Activated CD4-positive, alpha-beta memory T cell treated with anti-CD3 and anti-CD28 coated beads, Interleukin-2, amount 10 ng/mL, durations not matched to agents 7 days and 5 days (primary cell): ENCODE measurements around the gene NDUFA3. TPM values are rescaled to one million over a fixed set of nuclear protein-coding genes. Genes with fewer than 3 reads are reported as not detected.
A peak's percentile ranks its signal among the peaks of the same experiment; 100 is the strongest.
"Not testable (repeated sequence)": the region's sequence is repeated elsewhere in the genome, so short reads cannot be mapped to it uniquely, and the experiment has no call there.

ENCODE experiments used
- CTCF ChIA-PET: fragments of 350-600 bp; sonication (Branson Sonifier 250); formaldehyde crosslinking; loops from one replicate; lab custom pipeline; 2021; ENCODE audit warnings: antibody characterized with exemption, inconsistent platforms; lab: Charles Lee
- POLR2A ChIA-PET: fragments of 350-600 bp; sonication (Branson Sonifier 250); formaldehyde crosslinking; loops from one replicate; lab custom pipeline; 2021; ENCODE audit warnings: antibody characterized with exemption; lab: Charles Lee
- DNase-seq: peaks from one replicate; pipeline ENCODE4 v3.0.0-alpha.2; 2020
- H3K27ac Mint-ChIP-seq: one replicate; pipeline ENCODE4 v1.8.0; 2021; ENCODE audit warnings: mild to moderate bottlenecking, mixed read lengths
- H3K27me3 Mint-ChIP-seq: one replicate; pipeline ENCODE4 v1.8.0; 2021; ENCODE audit warnings: mixed read lengths
- H3K36me3 Mint-ChIP-seq: one replicate; pipeline ENCODE4 v1.8.0; 2021; ENCODE audit warnings: low read depth, mixed read lengths
- H3K4me1 Mint-ChIP-seq: one replicate; pipeline ENCODE4 v1.8.0; 2021; ENCODE audit warnings: mixed read lengths
- H3K4me3 Mint-ChIP-seq: one replicate; pipeline ENCODE4 v1.8.0; 2021; ENCODE audit warnings: mild to moderate bottlenecking, mixed read lengths
- H3K9me3 Mint-ChIP-seq: one replicate; pipeline ENCODE4 v1.8.0; 2021; ENCODE audit warnings: mixed read lengths
- total RNA-seq, 2 experiments: library from RNA; stranded (reverse); gene quantifications; one replicate each; pipeline ENCODE4 v1.2.3, GENCODE V29; 2021

The NDUFA3 gene
- total RNA-seq, 2 experiments from 2014 or later, result 115 to 116 TPM

DNA sequence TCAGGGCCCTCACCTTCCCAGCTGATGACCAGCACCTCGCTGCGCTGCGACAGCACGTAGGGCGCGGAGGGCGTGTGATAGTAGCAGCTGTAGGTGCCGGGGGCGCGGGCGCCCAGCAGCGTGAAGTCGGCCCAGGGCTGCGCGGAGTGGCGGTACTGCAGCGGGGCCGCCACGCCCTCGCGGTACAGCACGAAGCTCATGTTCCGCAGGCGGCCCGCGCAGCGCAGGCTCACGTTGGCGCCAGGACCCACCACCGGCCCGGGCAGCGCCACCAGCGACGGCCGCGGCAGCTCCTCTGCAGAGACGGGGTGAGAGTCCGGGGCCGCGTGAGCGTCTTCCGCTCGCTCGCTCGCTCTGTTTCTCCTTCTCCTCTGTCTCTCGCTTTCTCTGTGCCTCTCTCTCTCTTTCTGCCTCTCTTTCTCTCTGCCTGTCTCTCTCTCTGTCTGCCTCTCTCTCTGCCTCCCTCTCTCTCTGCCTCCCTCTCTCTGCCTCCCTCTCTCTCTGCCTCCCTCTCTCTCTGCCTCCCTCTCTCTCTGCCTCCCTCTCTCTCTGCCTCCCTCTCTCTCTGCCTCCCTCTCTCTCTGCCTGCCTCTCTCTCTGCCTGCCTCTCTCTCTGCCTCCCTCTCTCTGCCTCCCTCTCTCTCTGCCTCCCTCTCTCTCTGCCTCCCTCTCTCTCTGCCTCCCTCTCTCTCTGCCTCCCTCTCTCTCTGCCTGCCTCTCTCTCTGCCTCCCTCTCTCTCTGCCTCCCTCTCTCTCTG, 6.6 kb upstream of the NDUFA3 start:
- CTCF ChIA-PET, result interaction anchor here (0.6 to 1.5 kb wide), 4 partner anchors 8 to 72 kb away, joined by 3 to 6 read pairs (median 4); partner anchors contain the start of genes PRPF31 and TFPT
- Mint-ChIP-seq H3K4me1 (peaks cover 15% of the 10 kb centered on the region), H3K4me3 (peak overlapping the region; percentile 67), H3K27me3 (peaks cover 15% of the 10 kb centered on the region)
- POLR2A ChIA-PET, result interaction anchor here (0.7 to 2.3 kb wide), 3 partner anchors 17 to 41 kb away, joined by 3 to 11 read pairs (median 6); partner anchors contain the start of genes CNOT3, PRPF31 and TFPT
- H3K27ac Mint-ChIP-seq, H3K36me3 Mint-ChIP-seq, H3K9me3 Mint-ChIP-seq: not testable (repeated sequence)
- peak; percentile 54 for DNase-seq

DNA sequence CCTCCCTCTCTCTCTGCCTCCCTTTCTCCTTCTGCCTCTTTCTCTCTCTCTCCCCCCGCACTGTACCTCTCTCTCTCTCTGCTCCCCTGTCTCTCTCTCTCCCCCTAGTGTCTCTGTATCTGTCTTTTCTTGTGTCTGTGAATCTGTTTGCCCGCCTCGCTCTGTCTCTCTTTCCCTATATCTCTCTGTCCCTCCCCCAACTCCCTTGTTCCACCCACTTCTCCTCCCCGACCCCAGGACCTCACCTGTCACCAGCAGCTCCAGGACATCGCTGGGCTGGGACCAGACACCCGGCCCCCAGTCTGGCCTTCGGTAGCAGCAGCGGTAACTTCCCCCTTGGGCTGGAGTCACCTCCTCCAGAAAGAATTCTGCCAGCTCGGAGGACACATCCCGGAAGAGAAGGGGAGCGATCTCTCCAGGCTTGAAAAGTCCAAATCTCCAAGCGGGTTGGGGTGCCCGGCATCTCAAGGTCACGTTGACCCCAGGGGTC, 6.0 kb upstream of the NDUFA3 start:
- H3K9me3 Mint-ChIP-seq, result peaks cover 4% of the 10 kb centered on the region
- DNase-seq, result no peak
- POLR2A ChIA-PET, result interaction anchor here (0.7 to 2.3 kb wide), 3 partner anchors 16 to 40 kb away, joined by 3 to 11 read pairs (median 6); partner anchors contain the start of genes CNOT3, PRPF31 and TFPT

DNA sequence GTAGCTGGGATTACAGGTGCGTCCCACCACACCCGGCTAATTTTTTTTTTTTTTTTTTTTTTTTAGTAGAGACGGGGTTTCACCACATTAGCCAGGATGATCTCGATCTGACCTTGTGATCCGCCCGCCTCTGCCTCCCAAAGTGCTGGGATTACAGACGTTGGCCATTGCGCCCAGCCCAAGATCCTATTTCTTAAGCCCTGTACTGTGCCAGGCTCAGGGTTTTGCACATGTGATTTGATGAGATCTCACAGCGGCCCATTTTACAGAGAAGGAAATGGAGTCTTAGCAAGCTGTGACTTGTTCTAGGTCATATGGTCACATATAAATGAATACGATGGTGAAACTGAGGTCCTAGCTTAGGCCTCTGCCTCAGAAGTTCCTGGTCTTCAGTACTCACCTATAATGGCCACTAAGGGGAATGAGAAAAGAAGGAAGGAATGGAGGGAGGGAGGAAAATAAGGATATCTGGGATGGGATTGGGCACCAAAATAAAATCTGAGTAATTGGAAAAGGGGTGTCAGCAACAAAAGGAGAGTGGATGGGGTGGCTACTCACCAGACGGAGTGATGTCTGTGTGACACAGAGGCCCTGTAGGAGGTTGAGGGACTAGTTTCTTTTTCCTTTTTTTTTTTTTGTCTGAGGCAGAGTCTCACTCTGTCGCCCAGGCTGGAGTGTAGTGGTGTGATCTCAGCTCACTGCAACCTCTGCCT, 3.3 kb upstream of the NDUFA3 start:
- Mint-ChIP-seq H3K4me3 (no peak overlapping the region), H3K36me3 (peaks cover 3% of the 10 kb centered on the region), H3K27ac (no peak overlapping the region), H3K4me1 (peaks cover 28% of the 10 kb centered on the region), H3K9me3 (no peaks in the 10 kb centered on the region), H3K27me3 (peaks cover 8% of the 10 kb centered on the region)
- CTCF ChIA-PET, result interaction anchor here (0.7 kb wide), 1 partner anchor 152 kb away, joined by 3 read pairs; no protein-coding TSS in a partner anchor
- POLR2A ChIA-PET, result interaction anchor here (1.1 kb wide), 1 partner anchor 16 kb away, joined by 5 read pairs; the partner anchor contains the start of genes PRPF31 and TFPT
- DNase-seq, result no peak

More for the DNA sequence above, 6.0 kb upstream of the NDUFA3 start:
- Mint-ChIP-seq H3K4me3 (peak overlapping the region; percentile 53), H3K27ac (peak overlapping the region; percentile 11), H3K27me3 (peaks cover 15% of the 10 kb centered on the region), H3K36me3 (peaks cover 3% of the 10 kb centered on the region), H3K4me1 (peaks cover 16% of the 10 kb centered on the region)
- CTCF ChIA-PET, result interaction anchor here (0.7 to 1.5 kb wide), 5 partner anchors 18 to 114 kb away, joined by 3 to 4 read pairs (median 3); partner anchors contain the start of genes LENG1, PRPF31 and TFPT

DNA sequence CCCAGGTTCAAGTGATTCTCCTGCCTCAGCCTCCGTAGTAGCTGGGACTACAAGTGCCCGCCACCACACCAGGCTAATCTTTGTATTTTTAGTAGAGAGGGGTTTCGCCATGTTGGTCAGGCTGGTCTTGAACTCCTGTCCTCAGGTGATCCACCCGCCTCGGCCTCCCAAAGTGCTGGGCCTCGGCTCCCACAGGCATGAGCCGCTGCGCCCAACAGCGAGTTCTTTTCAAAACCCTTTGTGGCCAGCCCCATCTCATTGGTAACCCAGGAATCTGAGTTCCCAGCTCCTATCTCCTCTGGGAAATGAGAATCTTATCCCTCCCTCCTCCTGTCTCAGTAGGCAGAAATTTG, 2.8 kb upstream of the NDUFA3 start:
- CTCF ChIA-PET, POLR2A ChIA-PET, H3K27me3 Mint-ChIP-seq, H3K27ac Mint-ChIP-seq, H3K4me3 Mint-ChIP-seq, H3K9me3 Mint-ChIP-seq, DNase-seq, H3K36me3 Mint-ChIP-seq: not testable (repeated sequence)
- peaks cover 27% of the 10 kb centered on the region for H3K4me1 Mint-ChIP-seq

DNA sequence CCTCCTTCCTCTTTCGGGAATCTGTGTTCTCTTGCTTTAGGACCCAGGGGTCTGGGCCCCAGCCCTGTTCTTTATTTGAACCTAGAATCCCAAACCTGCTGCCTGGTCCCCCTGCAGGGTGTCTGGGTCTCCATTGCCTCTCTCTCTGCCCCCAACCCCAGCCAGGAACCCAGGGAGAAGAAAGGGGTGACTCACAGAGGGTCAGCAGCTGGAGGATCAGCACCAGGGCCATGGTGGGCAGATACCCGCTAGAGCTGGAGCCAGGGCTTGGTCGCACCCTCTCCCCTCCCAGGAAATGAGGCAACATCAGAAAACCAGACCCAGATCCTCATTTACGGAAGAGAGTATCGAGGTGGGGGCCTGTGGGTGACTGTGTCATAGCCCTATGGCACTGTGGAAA, 2.1 kb upstream of the NDUFA3 start, which contains the start of gene OSCAR:
OSCAR (minus strand) TSS at position 243 of the 400 bp plus-strand sequence; CDS start at position 232, 11 bp downstream.
- no peaks in the 10 kb centered on the region for H3K9me3 Mint-ChIP-seq
- CTCF ChIA-PET, result no interaction called here
- H3K27ac Mint-ChIP-seq, result no peak within 1 kb of the TSS
- H3K27me3 Mint-ChIP-seq, result peaks cover 7% of the 10 kb centered on the region
- no peak within 1 kb of the TSS for H3K4me3 Mint-ChIP-seq
- no peak for DNase-seq
- POLR2A ChIA-PET, result no interaction called here
- peaks cover 30% of the 10 kb centered on the region for H3K4me1 Mint-ChIP-seq
- peaks cover 6% of the 10 kb centered on the region for H3K36me3 Mint-ChIP-seq

DNA sequence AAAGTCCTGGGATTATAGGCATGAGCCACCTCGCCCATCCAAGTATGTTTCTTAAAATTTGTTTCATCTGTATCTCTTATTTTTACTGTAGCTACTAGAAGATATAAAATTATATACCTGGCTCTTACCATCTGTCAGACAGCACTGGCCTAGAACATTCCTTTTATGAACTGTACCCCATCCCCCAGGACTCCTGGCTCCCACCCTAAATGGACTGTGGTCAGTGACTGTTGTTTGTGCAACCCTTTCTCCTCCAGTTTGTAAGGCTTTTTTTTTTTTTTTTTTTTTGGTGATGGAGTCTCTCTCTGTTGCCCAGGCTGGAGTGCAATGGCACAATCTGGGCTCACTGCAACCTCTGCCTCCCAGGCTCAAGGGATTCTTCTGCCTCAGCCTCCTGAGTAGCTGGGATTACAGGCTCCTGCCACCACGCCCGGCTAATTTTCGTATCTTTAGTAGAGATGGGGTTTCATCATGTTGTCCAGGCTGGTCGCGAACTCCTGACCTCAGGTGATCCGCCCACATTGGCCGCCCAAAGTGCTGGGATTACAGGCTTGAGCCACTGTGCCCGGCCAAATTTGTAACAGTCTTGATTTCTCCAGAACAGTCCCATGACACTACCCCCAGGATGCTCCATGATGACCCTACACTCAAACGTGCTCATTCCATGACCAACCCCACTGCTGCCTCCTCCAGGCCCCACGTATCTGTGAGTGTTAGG, 2.5 kb downstream of the NDUFA3 start:
- Mint-ChIP-seq H3K4me3 (no peak overlapping the region), H3K9me3 (no peaks in the 10 kb centered on the region), H3K36me3 (peaks cover 43% of the 10 kb centered on the region), H3K27me3 (no peaks in the 10 kb centered on the region), H3K27ac (no peak overlapping the region), H3K4me1 (peaks cover 31% of the 10 kb centered on the region)
- ChIA-PET POLR2A (no interaction called here), CTCF (no interaction called here)
- DNase-seq, result no peak

DNA sequence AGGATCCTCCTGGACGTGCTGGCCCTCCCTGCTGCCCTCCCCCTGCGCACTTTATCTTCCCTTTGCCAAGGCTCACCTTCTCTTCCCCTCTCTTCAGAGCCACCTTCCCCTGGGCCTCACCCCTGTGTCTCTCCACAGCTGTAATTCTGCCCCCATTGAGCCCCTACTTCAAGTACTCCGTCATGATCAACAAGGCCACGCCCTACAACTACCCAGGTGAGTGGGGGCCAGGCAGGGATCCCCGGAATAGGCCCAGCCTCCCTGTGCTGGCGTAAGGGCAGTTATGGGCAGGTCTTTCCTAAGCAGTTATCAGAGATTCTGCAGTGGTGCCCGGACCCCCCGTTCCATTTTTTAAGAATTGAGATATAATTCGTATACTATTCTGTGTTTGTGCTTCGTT, 3.1 kb downstream of the NDUFA3 start:
- H3K4me3 Mint-ChIP-seq, result no peak overlapping the region
- no peaks in the 10 kb centered on the region for H3K27me3 Mint-ChIP-seq
- H3K27ac Mint-ChIP-seq, result no peak overlapping the region
- DNase-seq, result no peak
- ChIA-PET POLR2A (interaction anchor here (1.0 kb wide), 1 partner anchor 9 kb away, joined by 4 read pairs; the partner anchor contains the start of genes PRPF31 and TFPT), CTCF (no interaction called here)
- peaks cover 34% of the 10 kb centered on the region for H3K4me1 Mint-ChIP-seq
- H3K36me3 Mint-ChIP-seq, result peaks cover 47% of the 10 kb centered on the region
- H3K9me3 Mint-ChIP-seq, result no peaks in the 10 kb centered on the region

DNA sequence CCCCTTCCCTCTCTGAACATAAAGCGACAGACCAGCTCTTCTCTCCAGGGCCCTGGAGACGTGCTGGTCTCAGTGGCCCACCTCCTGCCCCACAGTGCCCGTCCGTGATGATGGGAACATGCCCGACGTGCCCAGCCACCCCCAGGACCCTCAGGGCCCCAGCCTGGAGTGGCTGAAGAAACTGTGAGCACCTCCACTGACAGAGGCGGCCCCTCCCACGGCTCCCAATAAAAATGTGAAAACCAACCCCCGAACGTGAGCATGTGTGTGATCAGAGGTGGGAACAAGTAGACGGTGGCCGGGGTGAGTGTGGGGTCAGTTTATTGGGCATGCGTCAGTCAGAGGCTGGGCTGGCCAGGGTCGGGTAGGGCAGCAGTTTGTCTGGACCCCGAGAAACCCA, 4.1 kb downstream of the NDUFA3 start:
- no peak for DNase-seq
- CTCF ChIA-PET, result no interaction called here
- no peaks in the 10 kb centered on the region for H3K9me3 Mint-ChIP-seq
- H3K27ac Mint-ChIP-seq, result no peak overlapping the region
- POLR2A ChIA-PET, result interaction anchor here (1.0 kb wide), 1 partner anchor 8 kb away, joined by 4 read pairs; the partner anchor contains the start of genes PRPF31 and TFPT
- peaks cover 50% of the 10 kb centered on the region for H3K36me3 Mint-ChIP-seq
- H3K4me3 Mint-ChIP-seq, result no peak overlapping the region
- no peaks in the 10 kb centered on the region for H3K27me3 Mint-ChIP-seq
- H3K4me1 Mint-ChIP-seq, result peaks cover 34% of the 10 kb centered on the region

DNA sequence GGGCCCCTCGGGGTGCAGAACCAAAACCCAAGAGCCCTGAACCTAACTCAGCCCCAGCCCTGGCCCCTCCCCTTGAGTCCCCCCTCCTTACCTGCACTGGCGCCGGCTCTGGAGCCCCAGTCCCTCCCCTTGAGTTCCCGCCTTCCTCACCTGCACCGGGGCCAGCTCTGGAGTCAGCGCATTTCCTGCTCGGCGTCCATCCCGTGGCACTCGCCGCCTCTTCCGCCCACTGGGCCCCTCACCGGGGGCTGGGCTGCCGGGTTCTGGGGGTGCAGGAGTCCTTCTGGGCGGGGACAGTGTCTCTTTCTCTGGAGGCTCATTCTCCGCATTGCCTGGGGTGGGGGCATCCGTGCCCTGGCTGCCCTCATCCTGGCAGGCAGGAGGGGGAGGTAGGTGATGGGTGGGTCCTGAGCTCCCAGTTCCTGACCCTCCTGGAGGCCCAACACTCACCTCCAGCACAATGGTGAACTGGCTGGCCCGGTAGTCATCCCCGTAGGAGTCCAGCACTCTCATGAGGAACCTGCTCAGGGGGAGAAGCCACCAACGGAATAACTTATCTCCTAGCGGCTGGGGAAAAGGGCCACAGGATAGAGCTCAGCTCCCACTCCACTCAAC, 5.3 kb downstream of the NDUFA3 start:
- Mint-ChIP-seq H3K27me3 (no peaks in the 10 kb centered on the region), H3K9me3 (no peaks in the 10 kb centered on the region), H3K36me3 (peaks cover 51% of the 10 kb centered on the region), H3K4me1 (peaks cover 27% of the 10 kb centered on the region), H3K4me3 (no peak overlapping the region), H3K27ac (no peak overlapping the region)
- DNase-seq, result no peak
- ChIA-PET POLR2A (interaction anchor here (1.7 kb wide), 1 partner anchor 93 kb away, joined by 4 read pairs; the partner anchor contains the start of gene RPS9), CTCF (no interaction called here)

DNA sequence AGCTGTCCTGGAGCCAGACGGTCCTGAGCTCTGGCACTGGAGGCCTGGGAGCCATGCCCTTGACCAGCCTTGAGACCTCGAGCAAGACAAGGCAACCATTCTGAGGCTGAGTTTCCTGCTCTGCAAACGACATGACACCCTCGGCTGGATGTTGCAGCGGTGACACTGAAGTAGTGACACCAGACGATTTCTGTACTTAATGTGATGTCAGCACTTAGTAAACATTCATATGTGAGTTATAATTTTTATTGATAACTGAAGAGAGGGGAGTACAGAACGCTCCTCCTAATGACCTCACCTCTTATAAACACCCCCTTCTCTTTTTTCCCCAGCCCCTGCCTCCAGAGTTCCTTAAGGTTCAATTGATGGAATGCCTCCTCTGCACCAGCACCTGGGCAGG, 5.8 kb downstream of the NDUFA3 start:
- Mint-ChIP-seq H3K36me3 (peaks cover 56% of the 10 kb centered on the region), H3K4me3 (no peak overlapping the region), H3K27me3 (no peaks in the 10 kb centered on the region), H3K27ac (no peak overlapping the region), H3K4me1 (peaks cover 25% of the 10 kb centered on the region), H3K9me3 (no peaks in the 10 kb centered on the region)
- ChIA-PET CTCF (no interaction called here), POLR2A (interaction anchor here (1.7 kb wide), 1 partner anchor 93 kb away, joined by 4 read pairs; the partner anchor contains the start of gene RPS9)
- DNase-seq, result no peak

DNA sequence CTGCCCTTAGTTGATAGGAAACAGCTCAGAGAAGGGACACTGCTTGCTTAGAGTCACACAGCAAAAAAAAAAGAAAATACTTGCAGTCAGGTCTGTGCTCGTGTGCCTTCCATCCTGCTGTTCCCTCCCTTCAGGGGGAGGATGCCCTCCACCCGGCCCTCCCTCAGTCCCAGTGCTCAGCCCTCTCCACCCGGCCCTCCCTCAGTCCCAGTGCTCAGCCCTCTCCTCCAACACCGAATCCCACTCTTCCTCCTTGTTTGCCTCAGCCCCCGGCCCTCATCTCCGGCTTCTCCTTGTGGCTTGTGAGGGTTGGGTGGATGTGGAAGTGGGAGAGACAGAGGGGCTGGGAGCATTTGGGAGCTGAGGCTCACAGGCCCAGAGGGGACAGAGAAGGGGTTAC, 7.0 kb downstream of the NDUFA3 start:
- Mint-ChIP-seq H3K4me3 (no peak overlapping the region), H3K27ac (no peak overlapping the region), H3K9me3 (no peaks in the 10 kb centered on the region), H3K27me3 (no peaks in the 10 kb centered on the region), H3K4me1 (peaks cover 27% of the 10 kb centered on the region), H3K36me3 (peaks cover 65% of the 10 kb centered on the region)
- ChIA-PET CTCF (no interaction called here), POLR2A (interaction anchor here (1.7 kb wide), 1 partner anchor 91 kb away, joined by 4 read pairs; the partner anchor contains the start of gene RPS9)
- DNase-seq, result no peak
